Stimulated activated naive CD8-positive, alpha-beta T cell treated with anti-CD3 and anti-CD28 coated beads, Interleukin-15, Interleukin-2, amounts not matched to agents 100 ng/mL and 50 ng/mL, for 24 hours (primary cell): ENCODE measurements around the gene UNC13A.
A peak's percentile ranks its signal among the peaks of the same experiment; 100 is the strongest.
"Not testable (repeated sequence)": the region's sequence is repeated elsewhere in the genome, so short reads cannot be mapped to it uniquely, and the experiment has no call there.

ENCODE experiments used
- H3K27ac Mint-ChIP-seq: one replicate; pipeline ENCODE4 v1.8.0; 2021; ENCODE audit warnings: mild to moderate bottlenecking, mixed read lengths
- H3K27me3 Mint-ChIP-seq: one replicate; pipeline ENCODE4 v1.8.0; 2021; ENCODE audit warnings: mixed read lengths
- H3K36me3 Mint-ChIP-seq: one replicate; pipeline ENCODE4 v1.8.0; 2021; ENCODE audit warnings: low read depth, mixed read lengths
- H3K4me1 Mint-ChIP-seq: one replicate; pipeline ENCODE4 v1.8.0; 2021; ENCODE audit warnings: low read depth, mixed read lengths
- H3K4me3 Mint-ChIP-seq: one replicate; pipeline ENCODE4 v1.8.0; 2021; ENCODE audit warnings: mild to moderate bottlenecking, mixed read lengths
- H3K9me3 Mint-ChIP-seq: one replicate; pipeline ENCODE4 v1.8.0; 2021; ENCODE audit warnings: mixed read lengths

The UNC13A gene

GRCh38 chr19:17575871-17576757, 112.0 kb downstream of the UNC13A start:
- Mint-ChIP-seq H3K27ac (no peak overlapping the region), H3K4me3 (no peak overlapping the region), H3K36me3 (peaks cover 51% of the 10 kb centered on the region), H3K9me3 (no peaks in the 10 kb centered on the region), H3K27me3 (no peaks in the 10 kb centered on the region), H3K4me1 (no peaks in the 10 kb centered on the region)

DNA sequence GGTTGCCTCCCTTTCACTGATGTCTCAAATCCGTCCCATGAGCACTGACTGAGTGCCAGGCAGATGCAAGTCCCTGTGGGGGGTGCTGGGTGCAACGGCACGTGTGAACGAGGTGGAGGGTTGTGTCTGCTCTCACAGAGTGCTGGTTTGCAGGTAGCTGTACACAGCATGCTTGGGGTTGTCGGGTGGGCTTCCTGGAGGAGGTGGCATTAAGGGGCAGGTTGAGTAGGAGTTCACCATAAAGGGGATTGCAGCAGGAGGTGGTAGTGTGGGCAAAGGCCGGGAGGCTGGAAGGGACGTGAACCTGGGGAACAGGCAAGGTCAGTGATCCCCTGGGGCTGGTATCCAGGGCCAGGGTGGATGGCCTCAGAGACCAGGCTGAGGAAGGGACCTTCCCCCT, 115.5 kb downstream of the UNC13A start:
- H3K36me3 Mint-ChIP-seq, result peaks cover 37% of the 10 kb centered on the region
- no peaks in the 10 kb centered on the region for H3K27me3 Mint-ChIP-seq
- H3K4me3 Mint-ChIP-seq, result no peak overlapping the region
- no peaks in the 10 kb centered on the region for H3K4me1 Mint-ChIP-seq
- H3K9me3 Mint-ChIP-seq, result no peaks in the 10 kb centered on the region
- peak overlapping the region; percentile 28 for H3K27ac Mint-ChIP-seq

- Mint-ChIP-seq H3K27me3 (no peaks in the 10 kb centered on the region), H3K4me1 (no peaks in the 10 kb centered on the region), H3K36me3 (peaks cover 48% of the 10 kb centered on the region), H3K27ac (no peak overlapping the region), H3K9me3 (no peaks in the 10 kb centered on the region), H3K4me3 (no peak overlapping the region)
Observed at GRCh38 chr19:17570791-17571190, 117.4 kb downstream of the UNC13A start.

GRCh38 chr19:17570291-17570690, 117.9 kb downstream of the UNC13A start:
- H3K36me3 Mint-ChIP-seq, result peaks cover 53% of the 10 kb centered on the region
- H3K4me1 Mint-ChIP-seq, H3K27ac Mint-ChIP-seq, H3K9me3 Mint-ChIP-seq, H3K4me3 Mint-ChIP-seq, H3K27me3 Mint-ChIP-seq: not testable (repeated sequence)

- Mint-ChIP-seq H3K9me3 (no peaks in the 10 kb centered on the region), H3K27me3 (no peaks in the 10 kb centered on the region), H3K4me1 (no peaks in the 10 kb centered on the region), H3K36me3 (peaks cover 60% of the 10 kb centered on the region), H3K4me3 (no peak overlapping the region), H3K27ac (no peak overlapping the region)
Observed at GRCh38 chr19:17567940-17568339, 120.2 kb downstream of the UNC13A start.

GRCh38 chr19:17565611-17566010, 122.5 kb downstream of the UNC13A start:
- no peak overlapping the region for H3K27ac Mint-ChIP-seq
- H3K9me3 Mint-ChIP-seq, result no peaks in the 10 kb centered on the region
- H3K4me1 Mint-ChIP-seq, result no peaks in the 10 kb centered on the region
- no peak overlapping the region for H3K4me3 Mint-ChIP-seq
- H3K36me3 Mint-ChIP-seq, result peaks cover 58% of the 10 kb centered on the region
- H3K27me3 Mint-ChIP-seq, result no peaks in the 10 kb centered on the region

DNA sequence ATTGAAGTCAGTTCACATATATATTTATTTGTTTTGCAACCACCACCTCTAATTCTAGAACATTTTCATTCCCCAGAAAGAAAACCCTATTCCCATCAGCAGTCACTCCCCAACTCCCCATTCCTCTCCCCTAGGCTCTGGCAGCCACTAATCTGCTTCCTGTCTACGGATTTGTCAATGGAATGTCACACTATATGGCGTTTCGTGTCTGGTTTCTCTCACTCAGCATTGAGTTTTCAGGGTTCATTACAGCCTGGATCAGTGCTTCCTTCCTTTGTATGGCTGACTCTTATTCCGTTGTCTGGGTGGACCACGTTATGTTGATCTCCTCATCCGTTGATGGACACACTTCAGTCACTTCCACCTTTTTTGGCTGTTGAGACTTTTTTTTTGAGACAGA, 123.4 kb downstream of the UNC13A start:
- no peak overlapping the region for H3K4me3 Mint-ChIP-seq
- peaks cover 7% of the 10 kb centered on the region for H3K4me1 Mint-ChIP-seq
- H3K36me3 Mint-ChIP-seq, result peaks cover 65% of the 10 kb centered on the region
- H3K27me3 Mint-ChIP-seq, result no peaks in the 10 kb centered on the region
- H3K9me3 Mint-ChIP-seq, result no peaks in the 10 kb centered on the region
- H3K27ac Mint-ChIP-seq, result no peak overlapping the region

DNA sequence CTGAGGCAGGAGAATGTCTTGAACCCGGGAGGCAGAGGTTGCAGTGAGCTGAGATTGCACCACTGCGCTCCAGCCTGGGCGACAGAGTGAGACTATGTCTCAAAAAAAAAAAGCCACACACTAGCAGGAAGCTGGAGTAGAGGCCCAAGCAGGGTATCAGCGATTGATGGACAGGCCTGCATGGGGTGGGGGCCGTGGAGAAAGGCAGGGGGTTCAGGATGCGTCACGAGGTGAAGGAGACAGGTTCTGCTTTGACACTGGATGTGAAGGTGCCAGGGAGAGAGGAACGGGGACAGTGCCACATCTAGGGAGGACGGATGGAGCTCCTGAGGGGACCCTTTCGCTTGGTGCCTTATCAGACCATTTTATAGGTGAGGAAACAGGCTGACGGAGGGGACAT, 125.6 kb downstream of the UNC13A start:
- H3K36me3 Mint-ChIP-seq, result peaks cover 54% of the 10 kb centered on the region
- H3K27me3 Mint-ChIP-seq, result no peaks in the 10 kb centered on the region
- peaks cover 11% of the 10 kb centered on the region for H3K4me1 Mint-ChIP-seq
- peak overlapping the region; percentile 40 for H3K27ac Mint-ChIP-seq
- H3K4me3 Mint-ChIP-seq, result no peak overlapping the region
- H3K9me3 Mint-ChIP-seq, result no peaks in the 10 kb centered on the region

- no peak overlapping the region for H3K27ac Mint-ChIP-seq
- peaks cover 14% of the 10 kb centered on the region for H3K4me1 Mint-ChIP-seq
- H3K27me3 Mint-ChIP-seq, result no peaks in the 10 kb centered on the region
- peaks cover 54% of the 10 kb centered on the region for H3K36me3 Mint-ChIP-seq
- no peaks in the 10 kb centered on the region for H3K9me3 Mint-ChIP-seq
- no peak overlapping the region for H3K4me3 Mint-ChIP-seq
Observed at GRCh38 chr19:17562097-17562496, 126.1 kb downstream of the UNC13A start.

GRCh38 chr19:17560205-17560595, 128.0 kb downstream of the UNC13A start:
- H3K27me3 Mint-ChIP-seq, result no peaks in the 10 kb centered on the region
- peaks cover 45% of the 10 kb centered on the region for H3K36me3 Mint-ChIP-seq

GRCh38 chr19:17557466-17557865, 130.7 kb downstream of the UNC13A start:
- no peaks in the 10 kb centered on the region for H3K27me3 Mint-ChIP-seq

More at GRCh38 chr19:17560205-17560595, 128.0 kb downstream of the UNC13A start:
- Mint-ChIP-seq H3K9me3 (no peaks in the 10 kb centered on the region), H3K4me1 (peaks cover 20% of the 10 kb centered on the region), H3K4me3 (no peak overlapping the region), H3K27ac (peak overlapping the region; percentile 32)

GRCh38 chr19:17556995-17557394, 131.2 kb downstream of the UNC13A start:
- peaks cover 28% of the 10 kb centered on the region for H3K4me1 Mint-ChIP-seq
- H3K27me3 Mint-ChIP-seq, result no peaks in the 10 kb centered on the region
- no peaks in the 10 kb centered on the region for H3K9me3 Mint-ChIP-seq
- peak overlapping the region; percentile 87 for H3K27ac Mint-ChIP-seq
- H3K36me3 Mint-ChIP-seq, result peaks cover 29% of the 10 kb centered on the region
- H3K4me3 Mint-ChIP-seq, result peak overlapping the region; percentile 89

More at GRCh38 chr19:17557466-17557865, 130.7 kb downstream of the UNC13A start:
- Mint-ChIP-seq H3K27ac (no peak overlapping the region), H3K9me3 (no peaks in the 10 kb centered on the region), H3K4me3 (peak overlapping the region; percentile 89), H3K36me3 (peaks cover 33% of the 10 kb centered on the region), H3K4me1 (peaks cover 28% of the 10 kb centered on the region)

DNA sequence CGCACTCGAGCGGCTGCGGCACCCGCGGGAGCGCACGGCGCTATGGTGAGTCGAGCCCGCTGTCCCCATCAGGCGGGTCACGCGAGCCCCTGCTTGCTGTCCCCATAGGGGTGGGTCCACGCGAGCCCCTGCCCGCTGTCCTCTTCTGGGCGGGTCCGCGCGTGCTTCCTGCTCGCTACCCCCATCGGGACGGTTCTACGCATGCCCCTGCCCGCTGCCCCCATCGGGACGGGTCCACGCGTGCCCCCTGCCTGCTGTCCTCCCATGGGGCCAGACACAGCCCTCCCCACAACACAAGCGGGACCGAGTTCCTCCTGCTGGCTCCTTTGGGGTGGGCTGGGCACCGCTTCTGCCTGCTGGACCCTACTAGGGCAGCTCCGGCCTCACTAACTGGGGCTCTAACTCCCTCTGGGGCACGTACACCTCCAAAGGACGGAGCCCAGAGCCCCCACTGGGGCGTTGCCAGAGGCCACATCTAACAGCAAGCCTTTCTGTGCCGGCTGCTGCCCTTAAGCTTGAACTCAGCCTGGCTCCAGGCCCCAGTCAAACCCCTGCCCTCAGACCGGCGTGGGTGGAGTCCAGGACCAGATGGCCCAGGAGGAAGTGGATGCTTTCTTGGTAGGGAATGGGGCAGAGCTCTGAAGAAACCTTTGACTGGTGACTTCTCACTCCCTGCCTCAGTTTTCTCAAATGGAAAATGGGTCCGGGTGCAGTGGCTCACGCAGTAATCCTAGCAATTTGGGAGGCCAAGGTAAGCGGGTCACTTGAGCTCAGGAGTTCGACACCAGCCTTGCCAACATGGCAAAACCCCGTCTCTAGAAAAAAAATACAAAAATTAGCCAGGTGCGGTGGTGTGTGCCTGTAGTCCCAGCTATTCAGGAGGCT, 132.0 kb downstream of the UNC13A start:
- peak overlapping the region; percentile 89 for H3K4me3 Mint-ChIP-seq
- no peaks in the 10 kb centered on the region for H3K9me3 Mint-ChIP-seq
- H3K36me3 Mint-ChIP-seq, result peaks cover 25% of the 10 kb centered on the region
- H3K27ac Mint-ChIP-seq, result peak overlapping the region; percentile 87
- peaks cover 28% of the 10 kb centered on the region for H3K4me1 Mint-ChIP-seq
- no peaks in the 10 kb centered on the region for H3K27me3 Mint-ChIP-seq

DNA sequence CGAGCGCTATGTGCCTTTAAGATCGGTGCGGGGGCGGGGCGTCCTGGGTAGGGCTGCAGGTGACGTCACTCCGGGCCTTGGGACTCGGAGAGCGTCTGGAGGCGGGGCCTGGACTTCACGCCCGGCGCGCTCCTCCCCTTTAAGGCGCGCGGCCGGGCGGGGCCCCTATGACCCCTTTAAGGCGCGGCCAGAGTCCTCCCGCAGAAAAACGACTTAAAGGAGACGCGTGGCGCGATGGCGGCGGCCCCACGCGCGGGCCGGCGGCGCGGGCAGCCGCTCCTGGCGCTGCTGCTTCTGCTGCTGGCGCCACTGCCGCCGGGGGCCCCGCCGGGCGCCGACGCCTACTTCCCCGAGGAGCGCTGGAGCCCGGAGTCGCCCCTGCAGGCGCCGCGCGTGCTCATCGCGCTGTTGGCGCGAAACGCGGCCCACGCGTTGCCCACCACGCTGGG, 132.7 kb downstream of the UNC13A start, which contains the start of gene COLGALT1:
COLGALT1 (plus strand) TSS at position 170 of the 449 bp plus-strand sequence; CDS start at position 235, 65 bp downstream.
- no peaks in the 10 kb centered on the region for H3K9me3 Mint-ChIP-seq
- peaks cover 28% of the 10 kb centered on the region for H3K4me1 Mint-ChIP-seq

More for the DNA sequence above, 132.7 kb downstream of the UNC13A start, which contains the start of gene COLGALT1:
- peak within 1 kb of the TSS; percentile 89 for H3K4me3 Mint-ChIP-seq
- no peaks in the 10 kb centered on the region for H3K27me3 Mint-ChIP-seq
- peak within 1 kb of the TSS; percentile 87 for H3K27ac Mint-ChIP-seq
- H3K36me3 Mint-ChIP-seq, result peaks cover 25% of the 10 kb centered on the region
